NCI-H2107 (cell line): ENCODE measurements around the gene AMZ2.
A peak's percentile ranks its signal among the peaks of the same experiment; 100 is the strongest.
"Not testable (repeated sequence)": the region's sequence is repeated elsewhere in the genome, so short reads cannot be mapped to it uniquely, and the experiment has no call there.

Experiments used
- DNase-seq: peaks from one replicate; lab custom pipeline; 2025; lab: John Stamatoyannopoulos, UW

AMZ2 gene

DNA sequence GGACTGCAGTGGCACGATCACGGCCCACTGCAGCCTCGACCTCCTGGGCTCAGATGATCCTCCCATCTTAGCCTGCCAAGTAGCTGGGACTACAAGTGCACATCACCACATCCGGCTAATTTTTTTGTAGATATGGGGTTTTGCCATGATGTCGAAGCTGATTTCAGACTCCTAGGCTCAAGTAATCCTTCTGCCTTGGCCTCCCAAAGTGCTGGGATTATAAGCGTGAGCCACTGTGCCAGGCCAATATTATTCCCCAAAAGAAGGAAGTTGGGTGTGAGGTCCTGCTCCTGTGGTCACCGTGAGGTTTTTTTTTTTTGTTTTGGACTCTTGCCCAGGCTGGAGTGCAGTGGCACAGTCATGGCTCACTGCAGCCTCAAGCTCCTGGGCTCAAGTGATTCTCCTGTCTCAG, 1.5 kb downstream of the AMZ2 start:
- DNase-seq, result no peak

GRCh38 chr17:68253426-68253825, 5.6 kb downstream of the AMZ2 start:
- DNase-seq, result not testable (repeated sequence)

DNA sequence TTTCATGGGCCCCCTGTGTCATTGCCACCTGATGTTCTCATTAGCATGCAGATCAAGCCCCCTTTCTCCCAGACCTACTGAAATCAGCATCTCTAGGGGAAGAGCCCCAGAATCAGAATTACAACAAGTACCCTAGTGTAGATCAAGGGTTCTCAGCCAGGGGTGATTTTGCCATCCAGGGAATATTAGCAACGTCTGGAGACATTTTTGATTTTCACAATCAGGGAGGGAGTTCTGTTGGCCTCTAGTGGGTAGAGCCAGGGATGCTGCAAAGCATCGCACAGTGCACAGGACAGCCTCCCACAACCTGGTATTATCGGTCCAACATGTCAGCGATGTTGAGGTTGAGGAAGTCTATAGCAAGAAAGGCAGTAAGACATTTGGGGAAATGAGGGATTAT, 7.3 kb downstream of the AMZ2 start:
- no peak for DNase-seq

DNA sequence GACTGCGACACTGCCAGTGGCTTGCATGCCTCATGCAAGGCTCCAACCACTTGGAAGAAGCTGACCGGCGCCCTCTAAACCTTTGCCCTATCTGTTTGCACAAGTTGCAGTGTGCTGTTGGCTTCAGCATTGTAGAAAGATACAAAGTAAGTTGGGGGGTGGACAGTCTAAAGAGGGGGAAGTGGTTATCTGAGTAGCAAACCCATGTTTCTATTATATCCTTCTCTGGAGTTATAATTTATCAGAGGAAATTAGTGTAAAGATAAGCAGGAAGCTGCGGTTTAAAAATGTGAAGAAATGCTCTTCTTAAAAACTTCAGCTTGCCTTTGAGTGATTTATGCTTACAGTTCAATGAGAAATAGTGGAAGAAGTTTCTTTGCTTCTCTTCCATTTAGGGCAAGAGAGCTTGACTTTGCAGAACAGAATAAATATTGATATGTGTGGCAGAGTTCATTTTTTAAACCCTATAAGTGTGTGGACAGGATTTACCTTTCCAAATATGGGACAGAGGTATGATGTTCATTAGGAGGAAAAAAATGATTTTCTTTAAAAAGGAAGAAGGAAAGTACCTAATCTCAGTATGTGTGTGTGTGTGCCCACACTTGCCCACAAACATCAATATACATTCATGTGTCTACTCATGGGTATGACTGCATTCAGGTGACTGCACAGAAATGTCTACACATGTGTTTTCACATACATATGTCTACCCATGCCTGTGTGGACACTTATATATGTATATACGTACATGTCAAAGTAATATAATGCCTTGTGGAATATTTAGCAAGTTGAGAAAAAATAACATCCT, 8.1 kb downstream of the AMZ2 start:
- no peak for DNase-seq

DNA sequence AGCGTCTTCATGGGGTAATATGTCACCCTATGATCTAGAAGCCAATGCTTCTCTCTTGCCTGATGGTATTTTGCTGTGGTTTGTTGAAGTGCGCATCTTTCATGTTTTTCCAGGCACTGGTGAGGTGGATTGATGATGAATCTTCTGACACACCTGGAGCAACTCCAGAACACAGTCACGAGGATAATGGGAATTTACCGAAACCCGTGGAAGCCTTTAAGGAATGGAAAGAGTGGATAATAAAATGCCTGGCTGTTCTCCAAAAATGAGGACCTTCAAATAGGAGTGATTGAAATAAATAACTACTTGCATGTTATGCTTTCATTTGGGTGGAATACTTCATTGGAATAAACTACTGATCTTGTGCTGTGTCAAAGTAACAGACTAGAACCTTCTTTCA, 8.9 kb downstream of the AMZ2 start:
- not testable (repeated sequence) for DNase-seq

DNA sequence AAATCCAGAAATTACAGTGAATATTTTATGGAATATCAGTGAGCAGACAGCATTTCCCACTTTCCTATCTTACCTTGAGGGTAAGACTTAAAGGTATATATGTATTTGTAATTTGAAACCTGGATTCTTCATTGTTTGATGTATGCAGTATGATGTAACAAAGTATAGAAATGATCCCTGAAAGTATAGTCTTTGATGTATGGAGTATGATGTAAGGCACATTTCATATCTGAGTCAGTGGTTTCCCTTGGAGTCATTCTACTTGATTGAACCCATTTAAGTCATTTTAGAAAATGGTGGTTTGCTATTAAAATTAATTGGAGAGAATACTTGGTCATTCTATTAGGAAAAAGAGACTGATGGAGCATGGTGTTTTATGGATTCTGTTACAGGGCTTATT, 10.1 kb downstream of the AMZ2 start:
- no peak for DNase-seq

DNA sequence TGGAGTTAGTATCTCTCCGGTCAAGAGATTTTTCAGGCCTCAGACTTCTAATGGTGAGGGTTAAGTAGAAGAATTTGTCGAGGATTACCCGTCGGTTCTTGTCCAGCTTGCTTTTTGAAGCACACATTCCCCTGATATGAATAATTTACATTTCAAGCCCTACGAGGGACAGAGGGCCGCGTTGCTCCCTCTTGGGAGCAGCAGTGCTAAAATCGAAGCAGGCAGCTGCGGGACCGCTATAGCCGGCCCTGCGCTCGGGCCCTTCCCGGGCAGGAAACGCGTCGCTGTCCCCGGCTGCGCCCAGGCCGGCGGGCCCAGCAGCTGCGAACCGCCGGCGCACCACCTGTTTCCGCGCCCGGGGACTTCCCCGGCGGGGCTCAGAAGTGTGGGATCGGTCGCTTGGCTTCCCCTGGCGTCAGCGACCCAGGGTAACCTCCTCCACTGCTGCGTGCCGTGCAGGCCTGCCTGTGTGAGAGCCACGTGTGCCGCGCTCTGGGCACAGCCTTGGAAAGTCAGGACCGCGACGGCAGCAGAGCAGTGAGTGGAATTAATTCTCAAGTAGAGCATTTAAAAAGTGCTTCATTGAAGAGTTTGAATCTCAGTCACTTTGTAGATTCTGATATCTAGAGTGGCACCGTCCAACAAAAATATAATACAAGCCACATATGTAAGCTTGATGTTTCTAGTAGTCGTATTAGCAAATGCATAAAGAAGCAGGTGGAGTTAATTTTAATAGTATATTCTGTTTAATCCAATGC, 11.2 kb downstream of the AMZ2 start:
- DNase-seq, result not testable (repeated sequence)

- DNase-seq, result not testable (repeated sequence)
Observed at GRCh38 chr17:68259648-68259951, 11.8 kb downstream of the AMZ2 start.

GRCh38 chr17:68260051-68260762, 12.4 kb downstream of the AMZ2 start:
- DNase-seq, result no peak

- not testable (repeated sequence) for DNase-seq
Observed at GRCh38 chr17:68262467-68262866, 14.6 kb downstream of the AMZ2 start.

DNA sequence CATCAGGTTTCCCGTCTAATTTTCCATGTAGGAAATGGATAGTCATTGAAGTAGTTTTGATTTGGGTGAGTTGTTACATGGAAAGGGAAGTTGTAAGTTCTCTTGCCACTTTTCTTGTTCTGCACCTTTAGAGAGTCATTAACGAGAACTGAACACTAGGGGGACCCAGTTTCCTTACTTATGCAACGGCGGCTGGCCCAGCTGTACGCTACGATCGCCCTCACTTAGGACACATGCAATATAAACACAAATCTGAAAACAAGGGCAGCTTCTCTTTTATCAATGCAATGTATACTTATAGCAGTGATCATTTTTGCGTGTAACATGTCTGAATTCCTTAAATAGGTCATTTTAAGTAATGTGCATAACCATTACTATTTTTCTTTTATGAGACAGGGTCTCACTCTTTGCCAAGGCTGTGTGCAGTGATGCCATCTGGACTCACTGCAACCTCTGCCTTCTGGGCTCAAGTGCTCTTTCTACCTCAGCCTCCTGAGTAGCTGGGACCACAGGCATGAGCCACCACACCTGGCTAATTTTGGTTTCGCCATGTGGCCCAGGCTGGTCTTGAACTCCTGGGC, 15.3 kb downstream of the AMZ2 start:
- DNase-seq, result peak; percentile 36

GRCh38 chr17:68265833-68266232, 18.0 kb downstream of the AMZ2 start:
- not testable (repeated sequence) for DNase-seq

DNA sequence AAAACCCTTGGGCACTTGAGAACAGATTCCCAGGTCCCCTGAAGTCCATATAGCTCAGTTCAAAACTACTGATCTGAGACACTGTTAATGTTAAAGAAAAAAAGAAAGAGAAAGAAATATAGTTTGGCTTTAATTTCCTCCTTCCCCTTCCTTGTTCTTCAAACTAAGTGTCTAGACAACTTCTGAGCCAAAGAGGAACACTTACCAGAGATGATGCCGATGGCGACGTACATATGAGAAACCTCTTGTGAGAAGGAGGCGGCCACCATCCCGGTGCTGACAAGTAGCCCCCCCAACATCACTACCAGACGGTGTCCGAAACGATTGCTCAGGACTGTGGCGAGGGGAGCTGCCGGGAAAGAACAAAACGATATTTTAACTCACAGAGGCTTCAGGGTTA, 25.9 kb downstream of the AMZ2 start:
- no peak for DNase-seq

DNA sequence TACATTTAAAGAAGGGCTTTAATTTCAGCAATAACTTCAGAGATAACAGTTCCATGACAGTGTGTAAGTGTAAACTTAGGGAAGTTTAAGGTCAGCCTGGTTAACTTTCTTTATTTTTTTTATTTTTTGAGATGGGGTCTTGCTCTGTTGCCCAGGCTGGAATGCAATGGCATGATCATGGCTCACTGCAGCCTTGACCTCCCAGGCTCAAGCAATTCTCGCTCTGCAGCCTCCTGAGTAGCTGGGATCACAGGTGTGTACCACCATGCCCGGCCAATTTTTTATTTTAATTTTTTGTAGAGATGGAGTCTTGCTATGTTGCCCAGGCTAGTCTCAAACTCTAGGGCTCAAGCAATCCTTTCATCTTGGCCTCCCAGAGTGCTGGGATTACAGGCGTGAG, 28.5 kb downstream of the AMZ2 start:
- not testable (repeated sequence) for DNase-seq

DNA sequence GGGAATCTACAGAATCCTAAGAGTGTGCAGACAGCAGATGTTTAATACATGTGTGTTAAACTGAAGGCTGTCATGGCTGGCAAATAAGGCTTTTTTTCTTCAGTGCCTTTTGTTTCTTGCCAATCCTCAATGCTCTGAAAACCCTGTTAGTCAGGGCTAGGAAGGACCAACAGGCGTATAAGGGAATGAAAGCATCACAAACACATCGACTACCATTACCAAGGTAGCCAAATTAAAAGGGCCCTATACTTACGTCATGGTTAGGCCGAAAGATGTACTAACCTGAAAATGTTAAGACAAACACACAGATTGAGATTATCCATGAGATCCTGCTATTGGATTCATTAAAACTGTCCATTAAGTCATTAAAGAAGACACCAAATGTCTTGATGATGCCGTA, 30.0 kb downstream of the AMZ2 start:
- DNase-seq, result no peak

DNA sequence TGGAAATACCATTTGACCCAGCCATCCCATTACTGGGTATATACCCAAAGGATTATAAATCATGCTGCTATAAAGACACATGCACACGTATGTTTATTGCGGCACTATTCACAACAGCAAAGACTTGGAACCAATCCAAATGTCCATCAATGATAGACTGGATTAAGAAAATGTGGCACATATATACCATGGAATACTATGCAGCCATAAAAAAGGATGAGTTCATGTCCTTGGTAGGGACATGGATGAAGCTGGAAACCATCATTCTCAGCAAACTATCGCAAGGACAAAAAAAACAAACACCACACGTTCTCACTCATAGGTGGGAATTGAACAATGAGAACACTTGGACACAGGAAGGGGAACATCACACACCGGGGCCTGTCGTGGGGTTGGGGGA, 34.1 kb downstream of the AMZ2 start:
- not testable (repeated sequence) for DNase-seq

- no peak for DNase-seq
Observed at GRCh38 chr17:68288375-68288774, 40.5 kb downstream of the AMZ2 start.

- DNase-seq, result no peak
Observed at GRCh38 chr17:68288804-68289203, 41.0 kb downstream of the AMZ2 start.

GRCh38 chr17:68289473-68289872, 41.6 kb downstream of the AMZ2 start:
- DNase-seq, result no peak

DNA sequence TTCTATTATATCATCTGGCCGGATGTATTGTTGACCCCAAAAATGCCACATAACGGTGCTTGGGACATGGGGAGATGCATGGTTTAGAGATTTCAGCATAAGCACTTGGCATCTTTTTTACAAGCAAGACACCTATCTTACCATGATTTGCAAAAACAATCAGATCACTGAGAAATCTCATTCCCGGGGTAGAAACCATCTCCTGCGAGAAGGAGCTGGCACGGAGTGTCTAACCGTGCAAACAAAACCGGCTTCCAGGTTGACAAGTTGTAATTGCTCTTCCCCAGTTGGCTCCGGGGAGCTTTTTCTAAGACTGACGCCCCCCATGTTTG, 42.1 kb downstream of the AMZ2 start:
- DNase-seq, result no peak

GRCh38 chr17:68290268-68290954, 42.6 kb downstream of the AMZ2 start:
- DNase-seq, result no peak
